ENCODE results near the gene HS6ST3. TPM values are rescaled to one million over a fixed set of nuclear protein-coding genes. Genes with fewer than 3 reads are reported as not detected.

HS6ST3 gene
- total and polyA plus RNA-seq, 2 experiments from 2014 or later, result 0.11 TPM; not detected in 1

GRCh38 chr13:96090240-96091101 lies 564 bp downstream of the HS6ST3 start:
- no peak overlapping the region; the same call in 1 of the 2 replicates for H2AFZ ChIP-seq
- H3K27ac ChIP-seq, result no peak overlapping the region
- in situ Hi-C loops (cut with MboI), result no loop called here
- no peaks in the 10 kb centered on the region for H3K36me3 ChIP-seq (ENCODE audit: low read depth)
- DNase-seq, result peak; percentile 48
- peak overlapping the region; percentile 68 for H3K4me3 ChIP-seq
- no peaks in the 10 kb centered on the region for H3K79me2 ChIP-seq (ENCODE audit: insufficient read depth)
- 0 out of 2 replicates have a peak, but pooled peaks cover 2% of the 10 kb centered on the region for H3K4me1 ChIP-seq (ENCODE audit: insufficient read depth)
- no peak overlapping the region for H3K9ac ChIP-seq
- TF ChIP-seq EZH2phosphoT487 (IDR thresholded peaks at IDR 0.05; ENCODE audit: insufficient read depth, low read depth), result no peak
- TF ChIP-seq EZH2 (IDR thresholded peaks at IDR 0.05; ENCODE audit: insufficient read depth, poor library complexity, severe bottlenecking), result peak; percentile 31
- H3K4me2 ChIP-seq (ENCODE audit: unreplicated experiment), result no peak overlapping the region
- no peaks in the 10 kb centered on the region for H3K9me3 ChIP-seq (ENCODE audit: low read depth)
- no peaks in the 10 kb centered on the region for H3K9me2 ChIP-seq (ENCODE audit: insufficient read depth)
- WGBS, 2 experiments (ENCODE audit: low coverage in 1 of 2, low lambda C conversion rate in 2 of 2, missing lambda C conversion rate in 2 of 2), result 2% methylated on average over 48 to 56 of the region's 133 CpGs
- peaks cover 75% of the 10 kb centered on the region for H3K27me3 ChIP-seq (replicated peaks; ENCODE audit: insufficient read depth)
- H4K20me1 ChIP-seq (ENCODE audit: insufficient read depth), result no peaks in the 10 kb centered on the region
- H3F3A ChIP-seq (ENCODE audit: insufficient read depth), result no peaks in the 10 kb centered on the region

GRCh38 chr13:96091164-96092117 lies 1.5 kb downstream of the HS6ST3 start:
- Histone ChIP-seq H3K4me3 (no peak overlapping the region; the same call in 1 of the 2 replicates), H3K36me3 (ENCODE audit: low read depth) (no peaks in the 10 kb centered on the region), H3K27me3 (replicated peaks; ENCODE audit: insufficient read depth) (peaks cover 81% of the 10 kb centered on the region), H3K9ac (no peak overlapping the region), H3K4me1 (ENCODE audit: insufficient read depth) (0 out of 2 replicates have a peak, but pooled peaks cover 2% of the 10 kb centered on the region), H3K4me2 (ENCODE audit: unreplicated experiment) (no peak overlapping the region), H3K27ac (no peak overlapping the region), H4K20me1 (ENCODE audit: insufficient read depth) (no peaks in the 10 kb centered on the region), H2AFZ (no peak overlapping the region), H3K79me2 (ENCODE audit: insufficient read depth) (no peaks in the 10 kb centered on the region), H3K9me2 (ENCODE audit: insufficient read depth) (no peaks in the 10 kb centered on the region), H3K9me3 (ENCODE audit: low read depth) (no peaks in the 10 kb centered on the region), H3F3A (ENCODE audit: insufficient read depth) (no peaks in the 10 kb centered on the region)
- TF ChIP-seq EZH2phosphoT487 (IDR thresholded peaks at IDR 0.05; ENCODE audit: insufficient read depth, low read depth) (0 out of 2 replicates have a peak, but pooled peaks have one; percentile 47), EZH2 (IDR thresholded peaks at IDR 0.05; ENCODE audit: insufficient read depth, poor library complexity, severe bottlenecking) (peak; percentile 0)
- WGBS, 2 experiments (ENCODE audit: low coverage in 1 of 2, low lambda C conversion rate in 2 of 2, missing lambda C conversion rate in 2 of 2), result 2 to 3% methylated on average over 47 to 48 of the region's 57 CpGs
- in situ Hi-C loops (cut with MboI), result no loop called here
- peak; percentile 11 for DNase-seq

GRCh38 chr13:96093296-96094006 lies 3.5 kb downstream of the HS6ST3 start:
- Histone ChIP-seq H3K27ac (no peak overlapping the region), H3F3A (ENCODE audit: insufficient read depth) (no peaks in the 10 kb centered on the region), H3K4me1 (ENCODE audit: insufficient read depth) (0 out of 2 replicates have a peak, but pooled peaks cover 2% of the 10 kb centered on the region), H3K4me3 (no peak overlapping the region), H3K79me2 (ENCODE audit: insufficient read depth) (no peaks in the 10 kb centered on the region), H3K36me3 (ENCODE audit: low read depth) (no peaks in the 10 kb centered on the region), H3K9me3 (ENCODE audit: low read depth) (no peaks in the 10 kb centered on the region), H3K9ac (no peak overlapping the region), H3K4me2 (ENCODE audit: unreplicated experiment) (no peak overlapping the region), H3K27me3 (replicated peaks; ENCODE audit: insufficient read depth) (peaks cover 75% of the 10 kb centered on the region), H3K9me2 (ENCODE audit: insufficient read depth) (no peaks in the 10 kb centered on the region), H4K20me1 (ENCODE audit: insufficient read depth) (no peaks in the 10 kb centered on the region), H2AFZ (no peak overlapping the region)
- peak; percentile 6 for DNase-seq
- in situ Hi-C loops (cut with MboI), result no loop called here
- TF ChIP-seq EZH2phosphoT487 (IDR thresholded peaks at IDR 0.05; ENCODE audit: insufficient read depth, low read depth) (no peak), EZH2 (IDR thresholded peaks at IDR 0.05; ENCODE audit: insufficient read depth, poor library complexity, severe bottlenecking) (no peak)

Measured in GM23248 (cell line).